Mesenteric fat pad (tissue), 1 donor: Measurements from ENCODE around the gene C10orf105. TPM values are rescaled to one million over a fixed set of nuclear protein-coding genes. Genes with fewer than 3 reads are reported as not detected.

ENCODE experiments used
- DNase-seq: peaks from one replicate; pipeline ENCODE4 v3.0.0-alpha.2; 2020; ENCODE audit warnings: low spot score
- long read RNA-seq: library from polyadenylated mRNA; unstranded; transcript quantifications from one replicate; pipeline ENCODE4 v2.0.0, GENCODE V29; 2020
- total RNA-seq: library from RNA; stranded (reverse); fragmentation: NEBNext Ultra II Directional; extraction: Animal tissue kit (Norgen Biotek cat#: 25700); gene quantifications from one replicate; pipeline ENCODE4 v1.2.1, GENCODE V29; 2021
- donor health status: DM: yes; HTN: yes; CAD: no.

The C10orf105 gene, protein sequence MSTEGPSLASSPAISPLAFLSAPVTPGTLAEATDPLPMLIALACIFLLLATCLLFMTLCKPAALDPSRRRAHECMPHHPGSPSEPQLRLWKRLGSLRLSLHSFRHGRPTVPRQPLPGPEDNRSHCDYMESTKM
- total RNA-seq = 0.22 TPM
- long read RNA-seq, partial matches to known transcripts = 0 of 1 reads
- long read RNA-seq, other reads (novel, unspliced or antisense) = 1 of 1 reads

DNA sequence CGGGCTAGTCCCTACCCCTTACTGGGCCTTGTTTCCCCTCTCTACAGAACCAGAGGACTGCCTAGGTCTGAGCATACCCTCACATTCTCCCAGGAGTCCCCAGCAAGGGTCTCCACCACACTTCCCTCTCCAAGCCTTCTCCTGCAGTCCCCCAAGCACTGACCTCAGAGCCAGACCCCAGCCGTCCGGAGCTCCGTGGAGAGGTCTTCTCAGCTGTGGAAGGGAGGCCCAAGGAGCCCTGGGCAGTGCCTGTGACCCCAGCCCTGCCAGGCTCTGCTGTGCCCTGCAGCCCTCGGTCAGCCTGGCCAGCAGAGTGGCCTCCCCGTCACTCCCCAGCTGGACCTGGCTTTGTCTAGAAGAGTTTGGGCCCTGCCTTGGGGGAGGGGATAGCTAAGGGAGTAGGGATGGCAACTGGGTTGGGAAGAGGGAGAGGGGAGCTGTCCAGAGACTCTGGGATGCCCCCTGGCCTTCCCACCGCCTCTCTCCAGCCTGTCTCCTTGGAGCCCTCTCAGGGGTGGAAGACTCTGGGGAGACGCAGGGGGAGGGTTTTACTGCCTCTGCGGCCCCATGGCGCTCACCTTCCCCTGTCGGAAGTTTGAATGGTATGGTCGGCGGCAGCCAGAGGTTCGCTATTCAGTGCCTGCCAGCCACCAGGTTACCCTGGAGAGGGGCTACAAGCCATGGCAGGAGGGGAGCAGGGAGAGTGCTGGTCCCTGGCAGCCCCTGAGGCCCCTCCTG lies at the start of gene C10orf105:
TSS of gene C10orf105 (minus strand) at position 315 of the 738 bp plus-strand sequence. CDS start 3,441 bp downstream, outside the sequence.
- no peak for DNase-seq

DNA sequence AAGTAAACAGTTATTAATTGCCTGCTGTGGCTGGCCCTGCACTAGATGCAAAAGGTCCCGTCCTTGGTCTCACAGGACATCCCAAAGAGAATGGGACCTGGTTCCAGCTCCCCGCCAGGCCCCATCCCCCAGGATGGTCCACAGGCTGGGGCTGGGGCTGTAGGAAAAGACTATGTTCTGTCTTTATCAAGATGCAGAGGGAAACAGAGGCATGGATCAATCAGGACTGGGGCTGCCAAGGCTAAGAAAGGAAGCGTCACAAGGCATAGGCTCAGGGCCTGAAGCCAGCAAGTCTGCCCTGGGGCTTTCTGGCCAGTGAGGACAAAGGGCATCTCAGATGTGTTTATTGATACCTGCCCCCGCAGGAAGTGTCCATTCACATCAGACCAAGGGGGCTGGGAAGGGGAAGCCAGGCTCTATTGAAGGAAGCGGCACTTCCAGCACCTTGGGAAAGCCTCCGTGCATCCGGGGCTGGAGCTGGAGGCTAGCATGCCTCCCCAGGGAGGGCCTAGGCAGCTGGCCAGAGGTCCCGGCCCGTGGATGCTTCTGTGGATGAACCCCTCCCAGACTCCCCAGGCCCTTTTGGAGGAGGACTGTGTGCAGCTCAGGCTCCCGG lies 48.0 kb upstream of the C10orf105 start:
- no peak for DNase-seq

DNA sequence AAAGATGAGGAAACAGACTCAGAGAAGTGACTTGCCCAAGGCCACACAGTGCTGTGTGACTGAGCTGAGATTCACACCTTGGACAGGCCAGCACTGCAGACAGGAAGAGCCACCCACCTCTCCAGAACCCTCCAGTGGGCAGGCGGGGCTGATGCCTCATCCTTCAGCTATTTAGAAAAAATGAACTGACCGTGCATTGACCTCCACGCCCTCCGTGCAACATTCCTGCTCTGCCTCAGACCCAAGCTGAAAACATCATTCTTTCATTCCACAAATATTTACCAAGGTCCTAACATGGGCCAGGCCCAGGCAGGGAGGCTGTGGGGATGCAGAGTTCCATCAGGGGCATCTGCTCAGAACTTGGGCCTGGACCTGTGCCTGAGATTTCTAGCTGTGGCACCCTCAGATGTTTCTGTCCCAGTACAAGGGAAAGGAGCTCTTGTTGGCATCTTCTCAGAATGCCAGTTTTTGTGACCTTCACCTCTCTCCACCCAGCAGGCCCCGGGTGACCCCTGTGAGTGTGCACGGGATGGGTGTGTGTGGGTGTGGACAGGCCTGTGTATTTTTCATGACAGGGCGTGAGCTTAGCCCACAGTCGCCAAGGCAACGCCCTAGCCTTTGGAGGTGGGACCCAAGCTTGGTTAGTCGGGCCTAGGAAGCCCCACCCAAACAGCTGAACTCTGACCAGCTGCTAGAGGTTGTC lies 47.3 kb upstream of the C10orf105 start:
- no peak for DNase-seq

DNA sequence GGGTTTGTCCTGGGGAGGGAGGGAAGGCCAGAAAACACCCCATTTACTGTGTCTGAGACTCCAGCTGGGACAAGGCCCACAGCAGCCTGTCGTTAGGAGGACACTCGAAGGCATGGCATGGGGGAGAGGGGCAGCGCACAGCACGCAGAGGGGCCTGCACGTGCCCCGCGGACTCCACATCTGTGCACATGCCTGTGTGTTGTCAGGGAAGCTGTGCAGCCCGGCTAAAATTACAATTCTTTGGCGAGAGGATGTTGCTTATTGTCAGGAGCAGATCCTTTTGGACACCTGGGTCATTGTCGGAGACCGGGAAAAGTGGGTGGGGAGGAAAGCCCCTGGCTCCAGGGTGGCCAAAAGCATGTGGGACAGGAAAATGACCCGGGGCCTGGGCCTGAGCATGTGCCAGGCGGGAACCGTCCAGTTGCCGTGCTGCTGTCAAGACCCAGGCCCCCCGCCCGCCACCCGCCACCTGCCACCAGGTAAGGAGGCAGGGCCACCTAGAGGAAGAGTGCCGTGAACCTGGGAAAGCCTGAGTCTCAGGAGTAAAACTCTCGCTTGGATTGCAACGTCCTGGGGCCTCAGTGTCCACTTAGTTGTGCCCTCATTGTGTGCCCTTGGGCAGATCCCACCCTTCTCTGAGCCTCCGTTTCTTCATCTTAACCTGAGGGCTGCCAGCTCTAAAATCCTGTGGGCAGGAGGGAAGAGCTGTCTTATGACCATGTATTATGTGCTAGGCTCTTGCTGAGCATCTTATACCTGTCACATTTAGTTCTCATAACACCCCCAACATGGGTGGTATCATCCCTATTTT lies 46.5 kb upstream of the C10orf105 start:
- no peak for DNase-seq

DNA sequence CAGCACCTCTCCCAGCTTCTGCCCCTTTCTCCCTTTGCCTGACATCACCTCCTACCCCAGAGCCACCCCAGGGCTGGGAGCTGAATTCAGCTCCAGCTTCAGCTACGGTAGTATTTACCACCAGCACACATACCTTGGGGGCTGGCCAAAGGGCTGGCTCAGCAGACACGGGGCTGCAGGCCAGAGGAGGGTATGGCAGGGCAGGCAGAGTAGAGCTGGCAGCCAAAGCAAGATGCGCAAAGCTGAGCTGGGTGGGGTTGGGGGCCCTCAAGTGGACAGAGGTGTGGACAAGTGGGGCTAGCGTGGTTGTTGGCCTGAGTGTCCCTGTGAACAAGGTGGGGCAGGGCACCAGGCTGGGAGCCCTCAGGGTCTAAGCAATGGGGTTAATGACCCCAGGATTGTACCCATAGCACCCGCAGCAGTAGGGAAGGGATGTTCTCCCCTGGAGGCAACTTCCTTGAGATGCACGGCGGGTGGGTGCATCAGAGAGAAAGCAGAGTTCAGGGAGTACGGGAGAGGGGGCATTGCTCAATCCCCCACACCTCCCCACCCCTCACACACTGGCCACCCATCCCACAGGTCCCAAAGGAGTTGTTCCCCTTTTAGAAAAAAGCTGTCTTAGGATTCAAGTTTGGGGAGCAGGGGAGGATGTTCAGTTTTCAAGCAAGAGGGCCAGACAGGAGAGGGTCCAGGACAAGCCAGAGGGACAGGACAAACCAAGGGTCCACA lies 45.8 kb upstream of the C10orf105 start:
- DNase-seq = no peak

DNA sequence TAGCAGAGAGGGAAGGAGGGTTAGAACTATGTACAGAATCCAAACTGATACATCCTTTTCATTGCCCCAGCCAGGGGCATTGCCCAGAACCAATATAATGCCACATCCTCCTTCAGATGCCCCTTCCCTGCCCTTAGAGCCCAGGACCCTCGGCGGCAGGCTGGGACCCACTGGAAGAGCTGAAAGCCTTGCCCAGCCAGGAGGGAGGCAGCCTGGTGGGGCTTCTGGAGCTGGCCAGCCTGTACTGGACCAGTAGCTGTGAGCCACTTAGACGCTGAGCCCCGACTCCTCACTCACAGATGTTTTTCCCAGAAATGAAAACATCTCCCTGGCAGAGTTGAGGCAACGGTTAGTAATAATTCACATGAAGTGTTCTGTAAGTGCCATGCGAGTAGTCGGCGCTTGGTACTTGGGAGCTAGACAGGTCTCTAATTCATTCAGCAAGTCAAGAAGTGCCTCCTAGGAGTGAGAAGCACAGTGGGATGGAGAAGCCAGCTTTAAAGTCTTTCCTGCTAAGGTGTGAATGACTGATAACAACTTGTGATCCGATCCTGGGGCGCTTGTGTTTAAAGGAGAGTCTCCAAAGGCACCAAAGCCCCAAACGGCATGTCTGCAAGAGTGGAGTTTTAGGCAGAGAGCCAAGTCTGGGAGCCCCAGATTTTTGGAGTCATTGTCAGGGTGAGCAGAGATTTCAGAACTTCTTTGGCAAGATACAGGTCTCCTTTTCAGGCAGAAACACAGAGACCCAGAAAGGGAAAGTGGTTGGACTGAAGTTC lies 44.0 kb upstream of the C10orf105 start:
- no peak for DNase-seq

DNA sequence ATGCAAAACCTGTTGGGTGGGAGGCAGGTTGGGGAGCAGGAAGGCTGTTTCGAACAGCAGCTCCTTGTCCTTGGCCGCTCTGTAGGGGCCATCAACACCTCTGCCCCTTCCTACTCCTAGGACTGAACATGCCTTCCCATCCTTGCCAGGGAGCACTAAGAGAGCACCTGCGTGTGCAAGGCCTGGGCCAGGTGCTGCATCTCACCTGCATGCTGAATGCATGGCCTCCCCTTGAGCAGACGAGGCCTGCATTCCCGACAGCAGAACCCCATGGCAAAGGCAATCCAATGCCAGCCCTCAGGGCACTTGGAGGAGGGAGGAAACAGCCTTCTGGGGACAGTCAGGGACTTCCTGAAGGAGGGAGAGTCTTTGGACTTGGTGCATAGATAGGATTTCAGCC lies 42.7 kb upstream of the C10orf105 start:
- no peak for DNase-seq

DNA sequence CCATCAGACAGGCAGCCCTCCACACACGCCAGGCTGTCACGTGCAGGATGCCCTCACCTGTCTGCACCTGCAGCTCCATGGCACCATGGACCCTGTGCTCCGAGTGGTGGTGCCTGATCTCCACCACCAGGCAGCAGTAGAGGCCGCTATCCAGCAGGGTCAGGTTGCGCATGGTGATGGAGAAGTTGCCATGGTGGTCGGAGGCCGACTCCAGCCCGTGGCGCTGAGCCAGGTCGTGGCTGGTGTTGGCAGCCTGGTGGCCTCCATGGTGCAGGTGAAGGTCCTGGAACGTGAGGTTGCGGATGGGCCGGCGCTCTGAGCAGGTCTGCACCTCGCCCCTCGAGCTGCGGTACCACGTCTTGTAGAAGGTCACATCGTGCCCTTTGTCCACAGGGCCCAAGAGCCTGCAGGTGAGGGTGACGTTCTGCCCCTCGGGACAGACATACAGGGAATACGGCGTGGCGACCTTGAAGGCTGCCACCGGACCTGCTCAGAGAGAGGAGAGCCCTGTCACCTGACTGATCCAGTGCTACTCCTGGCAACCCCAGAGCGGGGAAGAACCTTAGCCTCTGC lies 42.0 kb upstream of the C10orf105 start:
- no peak for DNase-seq

DNA sequence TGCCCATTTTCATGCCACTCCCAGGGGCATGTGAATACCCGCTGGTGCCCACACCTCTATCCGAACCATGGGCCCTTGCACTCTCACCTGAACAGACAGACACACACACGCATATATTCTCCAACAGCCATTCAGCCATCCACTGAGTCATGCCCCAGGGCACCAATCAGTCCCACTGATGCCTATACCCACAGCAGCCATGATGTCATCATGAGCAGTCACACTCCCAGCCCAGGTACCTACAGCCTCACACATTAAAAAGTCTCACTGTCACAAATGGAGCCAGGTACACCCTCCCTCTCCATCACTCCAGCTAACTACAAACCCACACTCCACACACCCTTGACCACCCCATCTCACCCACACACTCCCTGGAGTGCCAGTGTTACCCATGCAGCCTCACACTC lies 41.5 kb upstream of the C10orf105 start:
- no peak for DNase-seq

DNA sequence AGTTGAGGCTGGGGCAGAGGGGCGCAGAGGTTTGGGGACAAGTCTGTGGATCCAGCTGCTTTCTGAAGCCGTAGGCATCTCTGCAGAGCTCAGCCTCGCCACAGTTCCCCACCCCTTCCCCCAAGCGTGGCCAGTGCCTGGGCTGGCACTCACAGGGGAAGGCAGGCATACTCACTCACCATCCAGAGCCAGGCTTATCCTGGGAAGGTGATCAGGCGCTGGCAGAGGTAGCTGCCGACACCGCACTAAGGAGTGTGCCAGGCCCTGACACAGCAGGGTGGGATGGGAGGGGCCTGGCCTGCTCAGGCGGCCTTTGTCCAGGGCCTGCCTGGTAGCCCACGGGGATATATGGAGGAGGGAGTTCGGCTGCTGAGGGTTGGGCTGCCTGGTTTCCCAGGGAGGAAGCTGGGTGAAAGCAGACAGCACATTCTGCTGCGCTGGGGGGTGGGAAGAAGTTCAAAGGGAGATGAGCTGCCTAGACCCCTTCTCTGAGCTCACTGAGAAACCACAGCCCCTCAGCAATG lies 37.9 kb upstream of the C10orf105 start:
- no peak for DNase-seq

DNA sequence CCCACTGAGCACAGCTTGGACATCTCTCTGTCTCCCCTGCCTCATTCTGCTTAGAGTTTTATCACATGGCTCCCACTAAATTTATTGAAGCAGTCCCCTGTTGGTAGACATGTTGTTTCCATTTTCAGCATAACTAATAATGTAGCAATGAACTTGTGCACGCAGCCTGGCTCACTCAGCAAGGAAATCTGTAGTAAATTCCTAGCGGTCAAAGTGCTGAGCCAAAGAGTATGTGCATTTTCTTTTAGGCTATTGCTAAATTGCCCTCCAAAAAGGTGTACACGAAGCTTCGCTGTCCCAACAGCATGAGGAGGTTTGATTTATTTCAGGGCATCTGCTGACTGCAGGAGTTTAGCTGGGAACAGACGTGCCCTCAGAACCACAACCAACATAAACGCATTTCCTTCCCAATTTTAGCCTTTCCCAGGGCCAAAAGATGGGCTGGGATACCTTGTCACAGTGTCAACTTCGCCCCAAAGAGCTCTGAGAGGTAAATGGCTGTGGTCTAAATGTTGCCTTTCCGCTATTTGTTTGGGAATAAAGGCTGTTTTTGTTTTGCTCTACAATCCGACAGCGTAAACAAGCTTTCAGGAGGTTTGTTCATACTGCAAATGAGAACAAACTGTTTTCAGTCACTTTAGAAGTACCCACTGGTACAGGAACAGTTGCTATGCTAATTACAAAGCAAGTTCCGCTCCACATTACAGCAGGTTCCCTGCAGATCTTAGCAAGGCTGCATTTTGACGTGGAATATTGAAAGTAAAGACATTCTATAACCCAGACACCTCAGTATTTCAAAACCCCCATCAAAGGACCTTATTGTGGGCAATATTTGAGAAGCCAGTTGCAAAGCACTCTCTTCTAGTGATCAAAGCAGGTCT lies 37.0 kb upstream of the C10orf105 start:
- DNase-seq = no peak

DNA sequence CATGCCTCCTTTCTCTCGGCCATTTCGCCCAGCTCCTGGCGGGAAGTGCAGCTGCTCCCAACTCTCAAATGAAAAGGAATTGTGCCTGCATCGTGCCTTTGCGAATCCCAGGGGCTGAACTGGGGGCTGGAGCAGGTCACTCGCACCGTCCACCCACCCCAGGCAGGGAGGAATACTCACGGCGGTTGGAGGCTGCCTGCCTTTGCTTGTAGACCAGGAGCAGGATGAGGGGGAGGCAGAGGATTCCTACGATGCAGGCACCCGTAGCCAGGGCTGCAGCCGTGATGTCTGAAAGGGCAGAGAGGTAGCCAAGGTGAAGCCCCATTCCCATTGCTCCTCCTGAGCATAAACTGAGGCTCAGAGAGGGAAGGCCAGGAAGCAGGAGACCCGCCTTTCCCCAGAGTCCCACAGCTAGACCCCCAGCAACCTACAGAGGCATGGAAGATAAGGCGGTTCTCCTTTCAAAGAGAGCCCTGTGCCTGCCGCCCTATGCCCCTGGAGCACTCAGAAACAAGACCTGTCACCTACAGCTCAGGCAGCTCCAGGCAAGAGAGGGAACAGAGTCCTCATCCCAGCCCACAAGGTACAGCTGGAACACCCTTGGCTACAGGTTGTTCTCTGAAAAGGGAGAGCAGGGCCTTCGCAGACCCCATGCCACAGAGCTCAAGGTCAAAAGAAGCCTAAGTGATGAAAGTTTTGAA lies 35.8 kb upstream of the C10orf105 start:
- no peak for DNase-seq

DNA sequence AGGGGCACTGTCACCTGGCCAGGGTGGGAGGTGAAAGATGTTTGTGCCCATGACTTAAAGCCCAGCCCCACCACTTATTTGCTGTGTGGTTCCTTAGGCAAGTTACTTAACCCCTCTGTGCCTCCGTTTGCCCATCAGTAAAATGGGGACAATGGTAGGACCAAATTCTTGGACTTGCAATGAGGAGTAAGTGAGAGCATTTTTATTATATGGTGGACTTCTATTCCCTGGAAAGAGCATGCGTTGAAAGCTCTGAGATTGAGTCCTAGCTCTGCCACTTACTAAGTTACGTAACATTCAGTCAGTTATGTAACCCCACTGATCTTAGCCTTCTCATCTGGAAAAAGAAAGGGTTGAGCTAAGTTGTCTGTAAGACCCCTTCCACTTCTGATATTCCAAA lies 35.0 kb upstream of the C10orf105 start:
- DNase-seq = no peak

DNA sequence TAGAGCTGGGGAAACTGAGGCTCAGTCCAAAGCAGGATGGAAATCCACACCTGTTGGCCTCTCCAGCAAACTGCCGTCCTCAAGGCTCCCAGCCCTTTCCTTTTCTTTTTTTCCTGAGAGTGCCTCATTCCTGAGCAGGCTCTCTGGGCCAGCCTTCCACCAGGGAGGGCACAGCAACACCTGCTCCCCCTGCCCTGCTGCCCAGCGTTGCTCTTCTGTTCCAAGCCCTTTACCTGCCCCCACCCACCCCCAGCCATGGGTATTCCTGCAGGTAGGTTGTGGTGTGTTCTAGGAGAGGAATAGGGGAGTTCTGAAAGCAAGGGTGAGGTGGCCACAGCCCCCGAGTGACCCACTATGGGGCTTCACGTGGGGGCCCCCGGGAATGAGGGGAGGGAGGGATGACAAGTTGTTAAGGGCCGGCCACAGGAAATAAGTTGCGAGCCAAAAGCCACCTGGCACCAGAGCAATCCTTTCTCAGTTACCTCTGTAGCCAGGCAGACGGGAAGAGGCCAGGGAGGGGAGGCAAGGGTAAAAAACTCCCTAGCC lies 34.5 kb upstream of the C10orf105 start:
- no peak for DNase-seq

DNA sequence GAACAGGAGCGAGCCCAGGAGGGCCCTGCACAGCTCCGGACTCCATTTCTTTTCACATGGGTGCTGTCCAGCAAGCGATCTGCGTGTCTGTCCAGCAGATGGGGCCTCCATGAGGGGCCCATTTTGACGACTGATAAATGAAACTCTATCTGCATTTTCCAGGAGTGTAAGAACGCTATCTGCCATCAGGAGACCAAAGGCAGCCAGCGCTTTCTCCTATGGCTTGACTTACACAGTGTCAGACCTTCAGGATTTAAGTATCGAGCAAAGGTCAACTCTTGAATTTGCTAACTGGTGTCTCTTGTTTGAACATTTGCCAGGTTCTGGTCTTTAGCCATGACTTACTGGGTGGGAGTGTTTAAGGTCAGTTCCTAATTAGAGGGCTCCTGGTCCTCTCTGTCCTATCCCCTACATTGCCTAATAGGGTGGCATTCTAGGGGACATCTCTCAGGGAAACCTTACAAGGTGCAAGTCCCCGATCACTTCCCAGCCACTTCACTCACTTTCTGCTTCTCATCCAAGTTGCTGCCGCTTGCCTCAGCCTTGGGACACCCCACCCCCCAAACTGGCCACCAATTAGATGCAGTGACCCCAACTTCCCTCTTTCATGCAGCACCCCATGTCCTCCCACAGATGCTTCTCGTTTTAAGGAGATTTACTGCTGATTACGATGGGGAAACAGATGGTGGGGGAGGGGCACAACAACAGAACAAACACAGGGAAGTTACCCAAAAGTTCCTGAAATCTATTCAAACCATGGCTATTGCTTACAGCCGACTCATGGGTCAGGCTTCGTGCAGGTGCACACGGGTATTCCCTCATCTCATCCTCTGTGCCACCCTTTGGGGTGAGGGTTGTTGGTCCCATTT lies 33.7 kb upstream of the C10orf105 start:
- DNase-seq = no peak
